Neural progenitor cell (in vitro differentiated cells): ENCODE data around the gene ADIG. TPM values are rescaled to one million over a fixed set of nuclear protein-coding genes. Genes with fewer than 3 reads are reported as not detected.
A peak's percentile ranks its signal among the peaks of the same experiment; 100 is the strongest.

Source experiments
- DNase-seq: peaks from one replicate; pipeline ENCODE4 v3.0.0-alpha.2; 2016; ENCODE audit warnings: low spot score
- H2AFZ ChIP-seq: fragments of 200-600 bp; sonication (generic); replicated peaks from 2 replicates; pipeline ENCODE4 v1.6.1; 2016; ENCODE audit warnings: antibody characterized with exemption
- H3F3A ChIP-seq: fragments of 200-600 bp; sonication (generic); 2 replicates; pipeline ENCODE4 v1.6.1; 2016; ENCODE audit warnings: antibody characterized with exemption, low read depth
- H3K27ac ChIP-seq: fragments of 200-600 bp; sonication (generic); 2 replicates; pipeline ENCODE4 v1.5.1; 2016; ENCODE audit warnings: mild to moderate bottlenecking
- H3K27me3 ChIP-seq: fragments of 200-600 bp; sonication (generic); 2 replicates; pipeline ENCODE4 v1.6.1; 2016; ENCODE audit warnings: mild to moderate bottlenecking, moderate library complexity
- H3K36me3 ChIP-seq: fragments of 200-600 bp; sonication (generic); 2 replicates; pipeline ENCODE4 v1.5.1; 2016
- H3K4me1 ChIP-seq: fragments of 200-600 bp; sonication (generic); 2 replicates; pipeline ENCODE4 v1.6.1; 2016; ENCODE audit warnings: mixed run types
- H3K4me2 ChIP-seq: fragments of 200-600 bp; sonication (generic); 2 replicates; pipeline ENCODE4 v1.6.1; 2016
- H3K4me3 ChIP-seq: fragments of 200-600 bp; sonication (generic); 2 replicates; pipeline ENCODE4 v1.5.1; 2016
- H3K79me2 ChIP-seq: fragments of 200-600 bp; sonication (generic); 2 replicates; pipeline ENCODE4 v1.6.1; 2016; ENCODE audit warnings: low read depth
- H3K9ac ChIP-seq: fragments of 200-600 bp; sonication (generic); 2 replicates; pipeline ENCODE4 v1.6.1; 2016
- H3K9me3 ChIP-seq: fragments of 200-600 bp; sonication (generic); 2 replicates; pipeline ENCODE4 v1.5.1; 2016; ENCODE audit warnings: low read depth
- H4K20me1 ChIP-seq: fragments of 200-600 bp; sonication (generic); 2 replicates; pipeline ENCODE4 v1.6.1; 2016; ENCODE audit warnings: low read depth
- H3K27ac Mint-ChIP-seq: 3 replicates; pipeline ENCODE4 v1.8.0; 2021; ENCODE audit warnings: mixed read lengths
- H3K27me3 Mint-ChIP-seq: 2 replicates; pipeline ENCODE4 v1.8.0; 2022; ENCODE audit warnings: low read depth, mild to moderate bottlenecking, inconsistent platforms, moderate library complexity, mixed read lengths; ENCODE audit not compliant: insufficient read depth
- H3K36me3 Mint-ChIP-seq: 3 replicates; pipeline ENCODE4 v1.8.0; 2021; ENCODE audit warnings: mixed read lengths
- H3K4me1 Mint-ChIP-seq: 3 replicates; pipeline ENCODE4 v1.8.0; 2021; ENCODE audit warnings: mixed read lengths
- H3K4me3 Mint-ChIP-seq: 3 replicates; pipeline ENCODE4 v1.8.0; 2021; ENCODE audit warnings: mild to moderate bottlenecking, moderate library complexity, mixed read lengths
- H3K9me3 Mint-ChIP-seq: 3 replicates; pipeline ENCODE4 v1.8.0; 2020; ENCODE audit warnings: mixed read lengths
- EZH2 ChIP-seq: fragments of 200-600 bp; sonication (generic); IDR thresholded peaks from 2 replicates; pipeline ENCODE4 v1.6.1; 2017; ENCODE audit warnings: antibody characterized with exemption, mild to moderate bottlenecking, moderate library complexity
- EZH2phosphoT487 ChIP-seq: fragments of 200-600 bp; sonication (generic); IDR thresholded peaks from 2 replicates; pipeline ENCODE4 v1.6.1; 2017; ENCODE audit warnings: antibody characterized with exemption
- total RNA-seq: library from RNA; depleted of rRNA; stranded (reverse); fragments of >200 nt; gene quantifications from 2 replicates; pipeline ENCODE4 v1.2.3, GENCODE V29; 2015; ENCODE audit warnings: low replicate concordance
- TF ChIP-seq, protein P1 (sequence below): fragments of 200-600 bp; sonication (generic); IDR thresholded peaks from 2 replicates; pipeline ENCODE4 v1.5.1; 2017; ENCODE audit warnings: antibody characterized with exemption, mild to moderate bottlenecking

The ADIG gene
- total RNA-seq, 1 donor from 2014 or later: not detected

DNA sequence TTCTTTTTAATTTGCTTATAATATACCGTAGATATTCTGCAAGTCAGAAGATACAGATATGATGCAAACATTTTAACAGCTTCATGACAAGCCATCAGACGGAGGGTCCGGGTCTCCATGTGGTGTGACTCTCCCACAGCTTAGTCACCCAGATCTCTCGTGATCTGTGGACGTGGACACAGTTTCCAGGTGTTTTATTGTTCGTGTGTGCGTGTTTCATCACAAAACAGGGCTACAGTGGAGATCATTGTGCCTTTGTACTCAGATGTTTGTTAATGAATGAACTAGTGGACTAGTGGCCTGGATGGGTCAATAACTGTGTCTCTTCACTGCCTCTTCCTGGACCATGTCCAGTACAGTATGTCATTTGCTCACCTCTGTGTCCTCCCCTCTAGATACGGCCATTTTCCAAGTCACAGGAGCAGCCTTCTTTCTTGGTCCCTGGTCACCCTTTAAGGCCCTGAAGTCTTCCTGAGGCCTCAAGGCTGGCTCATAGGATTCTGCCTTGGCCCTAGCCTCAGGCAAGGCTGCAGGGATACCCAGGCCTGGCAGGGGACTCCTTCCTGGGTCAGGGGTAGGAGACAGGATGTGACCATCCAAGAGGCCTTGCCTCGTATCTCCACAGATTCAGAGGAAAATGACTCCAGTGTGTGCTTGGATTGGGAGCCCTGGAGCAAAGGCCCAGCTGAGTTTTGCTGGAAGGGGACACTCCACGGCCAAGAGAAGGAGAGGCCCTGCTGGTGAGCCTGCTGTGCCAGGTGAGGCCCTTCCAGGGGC, 4.6 kb downstream of the ADIG start:
- Histone ChIP-seq H3K4me2 (no peak overlapping the region), H3F3A (no peaks in the 10 kb centered on the region), H3K79me2 (no peaks in the 10 kb centered on the region), H3K27me3 (no peaks in the 10 kb centered on the region), H3K9ac (no peak overlapping the region), H3K4me1 (peaks cover 9% of the 10 kb centered on the region), H3K27ac (no peak overlapping the region), H2AFZ (no peak overlapping the region), H4K20me1 (no peaks in the 10 kb centered on the region), H3K4me3 (no peak overlapping the region), H3K9me3 (no peaks in the 10 kb centered on the region), H3K36me3 (no peaks in the 10 kb centered on the region)
- H3K27me3 Mint-ChIP-seq: no peaks in the 10 kb centered on the region
- no peak for TF ChIP-seq EZH2phosphoT487
- TF ChIP-seq EZH2: no peak
- TF ChIP-seq, protein P1, sequence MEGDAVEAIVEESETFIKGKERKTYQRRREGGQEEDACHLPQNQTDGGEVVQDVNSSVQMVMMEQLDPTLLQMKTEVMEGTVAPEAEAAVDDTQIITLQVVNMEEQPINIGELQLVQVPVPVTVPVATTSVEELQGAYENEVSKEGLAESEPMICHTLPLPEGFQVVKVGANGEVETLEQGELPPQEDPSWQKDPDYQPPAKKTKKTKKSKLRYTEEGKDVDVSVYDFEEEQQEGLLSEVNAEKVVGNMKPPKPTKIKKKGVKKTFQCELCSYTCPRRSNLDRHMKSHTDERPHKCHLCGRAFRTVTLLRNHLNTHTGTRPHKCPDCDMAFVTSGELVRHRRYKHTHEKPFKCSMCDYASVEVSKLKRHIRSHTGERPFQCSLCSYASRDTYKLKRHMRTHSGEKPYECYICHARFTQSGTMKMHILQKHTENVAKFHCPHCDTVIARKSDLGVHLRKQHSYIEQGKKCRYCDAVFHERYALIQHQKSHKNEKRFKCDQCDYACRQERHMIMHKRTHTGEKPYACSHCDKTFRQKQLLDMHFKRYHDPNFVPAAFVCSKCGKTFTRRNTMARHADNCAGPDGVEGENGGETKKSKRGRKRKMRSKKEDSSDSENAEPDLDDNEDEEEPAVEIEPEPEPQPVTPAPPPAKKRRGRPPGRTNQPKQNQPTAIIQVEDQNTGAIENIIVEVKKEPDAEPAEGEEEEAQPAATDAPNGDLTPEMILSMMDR: no peak
- peaks cover 7% of the 10 kb centered on the region for H3K4me1 Mint-ChIP-seq
- H3K4me3 Mint-ChIP-seq: no peak overlapping the region
- no peaks in the 10 kb centered on the region for H3K9me3 Mint-ChIP-seq
- no peak overlapping the region for H3K27ac Mint-ChIP-seq
- DNase-seq: no peak
- no peaks in the 10 kb centered on the region for H3K36me3 Mint-ChIP-seq

DNA sequence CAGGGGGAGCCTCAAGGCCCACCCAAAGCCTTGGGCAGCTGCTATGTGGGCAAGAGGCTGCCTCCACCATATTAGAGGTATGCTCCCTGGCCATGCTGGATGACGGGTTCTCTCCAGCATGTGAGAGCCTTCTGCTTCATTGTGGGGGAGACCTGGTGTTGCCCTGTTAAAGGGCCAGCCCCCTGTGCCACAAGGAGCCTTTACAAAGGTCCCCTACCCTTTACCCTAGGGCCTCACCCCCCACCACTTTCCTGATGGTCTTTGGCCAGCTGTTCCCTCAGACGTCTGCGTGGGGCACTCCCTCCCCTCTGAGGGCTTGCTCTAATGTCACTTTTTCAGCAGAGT, 5.2 kb downstream of the ADIG start:
- Mint-ChIP-seq H3K27me3 (no peaks in the 10 kb centered on the region), H3K27ac (peak overlapping the region; percentile 61), H3K4me1 (peaks cover 2% of the 10 kb centered on the region), H3K4me3 (no peak overlapping the region), H3K36me3 (no peaks in the 10 kb centered on the region), H3K9me3 (no peaks in the 10 kb centered on the region)
- Histone ChIP-seq H4K20me1 (no peaks in the 10 kb centered on the region), H3K4me3 (no peak overlapping the region), H3K27me3 (no peaks in the 10 kb centered on the region), H3K4me1 (peaks cover 3% of the 10 kb centered on the region), H3K27ac (no peak overlapping the region), H3K4me2 (no peak overlapping the region), H3K9me3 (no peaks in the 10 kb centered on the region), H3K36me3 (no peaks in the 10 kb centered on the region), H3K9ac (no peak overlapping the region), H3F3A (no peaks in the 10 kb centered on the region), H2AFZ (no peak overlapping the region), H3K79me2 (no peaks in the 10 kb centered on the region)
- DNase-seq: no peak
- TF ChIP-seq EZH2phosphoT487 (no peak), EZH2 (no peak)
- TF ChIP-seq, protein P1: no peak

DNA sequence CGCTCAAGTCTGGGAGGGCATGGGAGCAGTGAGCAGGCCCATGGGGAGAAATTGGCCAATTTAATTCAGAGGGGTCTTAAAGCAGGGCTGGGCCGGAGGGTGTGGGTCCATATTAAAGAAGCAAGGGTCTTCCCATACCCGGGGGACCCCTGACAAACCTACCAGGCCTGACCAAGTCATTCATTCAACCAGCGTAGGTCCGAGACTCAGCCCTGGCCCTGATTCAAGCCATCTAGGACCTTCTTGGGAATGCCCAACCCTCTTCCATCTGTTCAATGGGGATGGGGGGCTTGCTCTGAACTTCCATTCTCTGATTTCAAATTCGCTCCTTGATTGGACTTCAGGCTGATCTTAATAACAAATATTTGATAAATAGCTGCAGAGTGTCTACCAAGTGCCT, 7.3 kb downstream of the ADIG start:
- H3K27ac Mint-ChIP-seq: no peak overlapping the region

More for the DNA sequence above, 7.3 kb downstream of the ADIG start:
- H3K4me3 ChIP-seq: no peak overlapping the region
- TF ChIP-seq EZH2phosphoT487 (no peak), EZH2 (no peak)
- TF ChIP-seq, protein P1: no peak
- H3K9ac ChIP-seq: no peak overlapping the region
- Mint-ChIP-seq H3K36me3 (no peaks in the 10 kb centered on the region), H3K27me3 (peaks cover 4% of the 10 kb centered on the region), H3K4me1 (no peaks in the 10 kb centered on the region), H3K4me3 (no peak overlapping the region), H3K9me3 (no peaks in the 10 kb centered on the region)
- no peaks in the 10 kb centered on the region for H3K79me2 ChIP-seq
- no peak overlapping the region for H3K4me2 ChIP-seq
- H4K20me1 ChIP-seq: no peaks in the 10 kb centered on the region
- no peaks in the 10 kb centered on the region for H3K27me3 ChIP-seq
- DNase-seq: no peak
- H2AFZ ChIP-seq: no peak overlapping the region
- no peaks in the 10 kb centered on the region for H3K9me3 ChIP-seq
- H3F3A ChIP-seq: no peaks in the 10 kb centered on the region
- no peak overlapping the region for H3K27ac ChIP-seq
- no peaks in the 10 kb centered on the region for H3K36me3 ChIP-seq
- no peaks in the 10 kb centered on the region for H3K4me1 ChIP-seq
